ENCODE results near the gene HNRNPAB. TPM values are rescaled to one million over a fixed set of nuclear protein-coding genes. Genes with fewer than 3 reads are reported as not detected.

HNRNPAB gene
- total RNA-seq, 1 donor = 40.9 TPM

DNA sequence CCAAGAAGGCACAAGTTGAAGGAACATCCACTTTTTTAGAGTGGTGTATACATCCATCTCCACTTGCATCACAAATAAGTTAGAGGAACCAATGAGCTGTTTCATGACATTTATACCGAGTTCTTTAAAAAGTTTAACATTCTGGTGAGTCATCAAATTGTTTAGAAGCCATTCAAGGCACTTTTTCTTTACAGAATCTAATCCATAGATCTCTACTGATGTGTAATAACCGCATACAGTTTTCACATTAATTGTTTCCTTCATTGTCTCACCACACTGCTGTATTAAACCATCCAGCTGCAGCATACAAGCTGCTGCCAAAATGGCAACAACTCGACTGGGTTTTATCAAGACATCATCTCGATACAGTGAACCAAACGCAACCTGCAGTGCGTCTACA lies 17.9 kb upstream of the HNRNPAB start:
- no peak overlapping the region for H3K4me2 ChIP-seq (ENCODE audit: insufficient read depth, low read length)
- no peak for DNase-seq (ENCODE audit: insufficient read length, low spot score, missing footprints)
- TF ChIP-seq, protein P1, sequence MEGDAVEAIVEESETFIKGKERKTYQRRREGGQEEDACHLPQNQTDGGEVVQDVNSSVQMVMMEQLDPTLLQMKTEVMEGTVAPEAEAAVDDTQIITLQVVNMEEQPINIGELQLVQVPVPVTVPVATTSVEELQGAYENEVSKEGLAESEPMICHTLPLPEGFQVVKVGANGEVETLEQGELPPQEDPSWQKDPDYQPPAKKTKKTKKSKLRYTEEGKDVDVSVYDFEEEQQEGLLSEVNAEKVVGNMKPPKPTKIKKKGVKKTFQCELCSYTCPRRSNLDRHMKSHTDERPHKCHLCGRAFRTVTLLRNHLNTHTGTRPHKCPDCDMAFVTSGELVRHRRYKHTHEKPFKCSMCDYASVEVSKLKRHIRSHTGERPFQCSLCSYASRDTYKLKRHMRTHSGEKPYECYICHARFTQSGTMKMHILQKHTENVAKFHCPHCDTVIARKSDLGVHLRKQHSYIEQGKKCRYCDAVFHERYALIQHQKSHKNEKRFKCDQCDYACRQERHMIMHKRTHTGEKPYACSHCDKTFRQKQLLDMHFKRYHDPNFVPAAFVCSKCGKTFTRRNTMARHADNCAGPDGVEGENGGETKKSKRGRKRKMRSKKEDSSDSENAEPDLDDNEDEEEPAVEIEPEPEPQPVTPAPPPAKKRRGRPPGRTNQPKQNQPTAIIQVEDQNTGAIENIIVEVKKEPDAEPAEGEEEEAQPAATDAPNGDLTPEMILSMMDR (IDR thresholded peaks at IDR 0.05; ENCODE audit: extremely low read depth, low read depth, low read length) = no peak

DNA sequence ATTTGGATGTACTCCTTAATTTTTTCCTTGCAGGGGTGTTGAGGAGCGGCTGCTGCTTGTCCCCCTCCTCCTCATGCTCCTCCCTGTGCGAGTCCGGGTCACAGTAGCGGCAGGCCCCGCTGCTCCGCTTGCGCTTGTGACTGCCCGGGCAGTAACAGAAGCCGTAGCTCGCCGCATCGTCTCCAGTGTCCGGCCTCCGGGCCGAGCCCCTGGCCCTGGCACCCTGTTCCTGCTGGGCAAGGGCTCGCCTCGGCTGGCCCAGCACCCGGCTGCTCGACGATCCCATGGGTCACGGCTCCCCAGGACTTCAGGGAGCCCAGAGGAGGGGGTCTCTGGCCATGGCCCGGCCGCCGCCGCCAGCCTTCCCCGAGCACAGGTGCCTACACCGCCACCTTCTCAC lies 17.3 kb upstream of the HNRNPAB start, which contains the start of gene GMCL2:
Gene GMCL2, minus strand, starts transcription at position 358 of the 400 bp plus-strand sequence. Its CDS starts 72 bp downstream, at position 286.
- H3K4me1 ChIP-seq (ENCODE audit: insufficient read depth, low read length) = no peaks in the 10 kb centered on the region
- H3K36me3 ChIP-seq (ENCODE audit: insufficient read depth, low read length) = no peaks in the 10 kb centered on the region
- H3K4me2 ChIP-seq (ENCODE audit: insufficient read depth, low read length) = no peak within 1 kb of the TSS
- TF ChIP-seq, protein P1 (IDR thresholded peaks at IDR 0.05; ENCODE audit: extremely low read depth, low read depth, low read length) = no peak
- no peaks in the 10 kb centered on the region for H4K20me1 ChIP-seq (ENCODE audit: insufficient read depth, low read length)
- no peaks in the 10 kb centered on the region for H3K27me3 ChIP-seq (ENCODE audit: insufficient read depth, low read length)
- DNase-seq (ENCODE audit: insufficient read length, low spot score, missing footprints) = no peak
- no peak within 1 kb of the TSS for H3K27ac ChIP-seq (ENCODE audit: low read depth, low read length)
- no peaks in the 10 kb centered on the region for H3K9me3 ChIP-seq (ENCODE audit: low read depth, low read length)
- H2AFZ ChIP-seq (ENCODE audit: low read length) = no peak within 1 kb of the TSS
- H3K79me2 ChIP-seq (ENCODE audit: insufficient read depth, low read length) = no peaks in the 10 kb centered on the region
- no peak within 1 kb of the TSS for H3K4me3 ChIP-seq (ENCODE audit: insufficient read depth, low read length)

More for the DNA sequence above, 17.9 kb upstream of the HNRNPAB start:
- H2AFZ ChIP-seq (ENCODE audit: low read length) = no peak overlapping the region
- H3K79me2 ChIP-seq (ENCODE audit: insufficient read depth, low read length) = no peaks in the 10 kb centered on the region
- H3K4me3 ChIP-seq (ENCODE audit: insufficient read depth, low read length) = no peak overlapping the region
- H3K27ac ChIP-seq (ENCODE audit: low read depth, low read length) = no peak overlapping the region
- H4K20me1 ChIP-seq (ENCODE audit: insufficient read depth, low read length) = no peaks in the 10 kb centered on the region
- no peaks in the 10 kb centered on the region for H3K36me3 ChIP-seq (ENCODE audit: insufficient read depth, low read length)
- H3K27me3 ChIP-seq (ENCODE audit: insufficient read depth, low read length) = no peaks in the 10 kb centered on the region
- no peaks in the 10 kb centered on the region for H3K9me3 ChIP-seq (ENCODE audit: low read depth, low read length)
- no peaks in the 10 kb centered on the region for H3K4me1 ChIP-seq (ENCODE audit: insufficient read depth, low read length)

DNA sequence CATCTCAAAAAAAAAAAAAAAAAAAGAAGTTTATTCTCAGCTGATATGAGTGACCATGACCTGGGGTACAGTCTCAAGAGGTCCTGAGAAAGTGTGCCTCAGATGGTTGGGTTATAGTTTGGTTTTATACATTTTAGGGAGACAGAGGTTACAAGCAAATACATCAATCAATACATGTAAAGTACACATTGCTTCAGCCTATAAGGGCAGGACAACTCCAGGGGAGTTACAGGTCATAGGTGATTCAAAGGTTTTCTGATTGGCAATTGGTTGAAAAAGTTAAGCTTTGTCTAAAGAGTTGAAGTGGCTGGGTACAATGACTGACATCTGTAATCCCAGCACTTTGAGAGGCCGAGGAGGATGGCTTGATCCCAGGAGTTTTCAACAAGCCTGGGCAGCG lies 14.9 kb upstream of the HNRNPAB start:
- Histone ChIP-seq H2AFZ (ENCODE audit: low read length) (no peak overlapping the region), H3K9me3 (ENCODE audit: low read depth, low read length) (no peaks in the 10 kb centered on the region), H3K4me1 (ENCODE audit: insufficient read depth, low read length) (peaks cover 2% of the 10 kb centered on the region), H3K4me2 (ENCODE audit: insufficient read depth, low read length) (no peak overlapping the region), H4K20me1 (ENCODE audit: insufficient read depth, low read length) (no peaks in the 10 kb centered on the region), H3K27me3 (ENCODE audit: insufficient read depth, low read length) (peaks cover 10% of the 10 kb centered on the region), H3K36me3 (ENCODE audit: insufficient read depth, low read length) (no peaks in the 10 kb centered on the region), H3K4me3 (ENCODE audit: insufficient read depth, low read length) (no peak overlapping the region), H3K79me2 (ENCODE audit: insufficient read depth, low read length) (no peaks in the 10 kb centered on the region), H3K27ac (ENCODE audit: low read depth, low read length) (no peak overlapping the region)
- no peak for DNase-seq (ENCODE audit: insufficient read length, low spot score, missing footprints)
- TF ChIP-seq, protein P1 (IDR thresholded peaks at IDR 0.05; ENCODE audit: extremely low read depth, low read depth, low read length) = no peak

- Histone ChIP-seq H4K20me1 (ENCODE audit: insufficient read depth, low read length) (no peaks in the 10 kb centered on the region), H3K4me3 (ENCODE audit: insufficient read depth, low read length) (no peak overlapping the region), H3K4me2 (ENCODE audit: insufficient read depth, low read length) (no peak overlapping the region), H3K79me2 (ENCODE audit: insufficient read depth, low read length) (no peaks in the 10 kb centered on the region), H3K36me3 (ENCODE audit: insufficient read depth, low read length) (no peaks in the 10 kb centered on the region), H3K9me3 (ENCODE audit: low read depth, low read length) (no peaks in the 10 kb centered on the region), H3K4me1 (ENCODE audit: insufficient read depth, low read length) (peaks cover 2% of the 10 kb centered on the region), H3K27me3 (ENCODE audit: insufficient read depth, low read length) (peaks cover 18% of the 10 kb centered on the region), H3K27ac (ENCODE audit: low read depth, low read length) (no peak overlapping the region), H2AFZ (ENCODE audit: low read length) (no peak overlapping the region)
- no peak for DNase-seq (ENCODE audit: insufficient read length, low spot score, missing footprints)
- TF ChIP-seq, protein P1 (IDR thresholded peaks at IDR 0.05; ENCODE audit: extremely low read depth, low read depth, low read length) = no peak
Measured at GRCh38 chr5:178191661-178192060, 12.7 kb upstream of the HNRNPAB start.
